GM19023 (cell line): ENCODE results near the gene RMDN3.

Source experiments
- ATAC-seq: cut with Tn5 transposase; IDR thresholded peaks from one replicate; pipeline ENCODE4 v1.9.1; 2021; ENCODE audit warnings: mild to moderate bottlenecking, moderate library complexity; ENCODE audit not compliant: unreplicated experiment

The RMDN3 gene

DNA sequence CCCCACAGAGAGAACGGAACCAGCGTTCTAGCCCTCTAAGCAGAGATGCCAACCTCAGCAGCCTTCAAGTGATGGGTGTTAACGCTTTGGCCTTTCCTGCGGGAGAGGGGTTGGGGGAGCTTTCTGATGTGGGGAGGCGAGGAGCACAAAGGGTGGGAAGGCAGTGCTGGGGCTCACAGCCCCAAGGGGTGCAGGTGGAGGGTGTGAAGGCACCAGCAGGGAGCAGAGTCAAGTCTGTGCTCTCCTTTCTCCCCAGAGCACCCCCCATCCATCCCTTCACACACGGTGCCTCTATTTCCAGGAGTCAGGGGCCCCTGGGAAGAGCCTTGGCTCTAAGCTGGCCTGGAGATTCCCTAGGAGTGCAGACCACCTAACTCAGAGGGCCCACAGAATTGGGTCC lies 18.8 kb upstream of the RMDN3 start:
- no peak for ATAC-seq

- ATAC-seq: no peak
Measured at GRCh38 chr15:40773496-40773895, 18.4 kb upstream of the RMDN3 start.

DNA sequence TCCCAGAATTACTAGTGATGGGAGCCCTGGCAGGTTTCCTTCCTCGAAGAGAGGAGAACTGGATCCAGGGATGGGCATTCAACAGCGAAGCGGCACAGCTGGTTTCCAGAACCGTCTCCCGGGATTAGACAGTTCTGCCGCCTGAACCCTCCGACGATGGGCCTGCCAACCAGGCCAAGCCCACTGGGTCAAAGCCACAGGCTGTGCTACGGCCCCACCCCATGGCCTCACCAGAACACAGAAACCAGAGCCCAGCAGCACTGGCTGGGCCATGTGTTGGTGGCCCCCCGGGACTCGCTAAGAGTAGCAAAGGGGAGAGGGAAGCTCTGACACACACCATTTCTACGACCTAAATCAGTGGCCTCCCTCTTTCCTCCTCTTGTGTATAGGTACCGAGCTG lies 17.0 kb upstream of the RMDN3 start:
- no peak for ATAC-seq

GRCh38 chr15:40771242-40771641 lies 16.2 kb upstream of the RMDN3 start:
- ATAC-seq: no peak

GRCh38 chr15:40770147-40770721 lies 15.2 kb upstream of the RMDN3 start:
- no peak for ATAC-seq

GRCh38 chr15:40769274-40770146 lies 14.5 kb upstream of the RMDN3 start, which contains the start of gene C15orf62:
Gene C15orf62 (plus strand): TSS chr15:40769980. CDS start chr15:40770496, 516 bp downstream.
- ATAC-seq: peak; percentile 47

GRCh38 chr15:40768521-40769273 lies 13.6 kb upstream of the RMDN3 start:
- ATAC-seq: no peak

DNA sequence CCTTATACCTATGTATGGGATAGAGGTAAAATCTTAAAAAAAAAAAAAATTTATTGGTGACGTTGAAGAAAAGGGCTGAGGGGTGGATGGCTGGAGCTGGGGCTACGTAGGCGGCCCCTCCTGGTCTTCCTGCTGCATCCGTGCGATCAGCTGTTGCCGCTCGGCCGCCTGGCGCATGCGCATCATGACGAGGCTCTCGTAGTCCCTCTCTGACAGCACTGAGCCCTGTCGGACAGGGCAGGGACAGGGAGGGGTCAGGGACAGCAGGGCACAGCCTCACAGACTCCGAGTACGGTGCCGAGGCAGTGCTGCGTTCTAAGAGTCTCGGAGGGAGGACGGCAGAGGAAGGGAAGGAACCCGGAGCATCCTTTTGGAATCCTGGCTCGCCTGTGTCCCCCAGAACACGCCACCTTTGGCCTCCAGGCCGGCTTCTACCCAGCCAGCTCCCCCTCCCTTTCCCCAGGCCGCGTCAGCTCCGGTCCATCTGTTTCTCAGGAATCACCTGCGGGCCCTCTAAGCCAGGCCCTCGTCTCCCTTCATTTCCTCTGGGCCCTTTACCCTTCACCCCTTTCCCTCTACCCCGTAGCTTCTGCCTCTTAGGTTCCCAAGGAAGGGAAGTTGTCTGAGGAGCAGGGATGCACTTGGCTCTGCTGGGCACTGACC lies 12.9 kb upstream of the RMDN3 start:
- no peak for ATAC-seq

DNA sequence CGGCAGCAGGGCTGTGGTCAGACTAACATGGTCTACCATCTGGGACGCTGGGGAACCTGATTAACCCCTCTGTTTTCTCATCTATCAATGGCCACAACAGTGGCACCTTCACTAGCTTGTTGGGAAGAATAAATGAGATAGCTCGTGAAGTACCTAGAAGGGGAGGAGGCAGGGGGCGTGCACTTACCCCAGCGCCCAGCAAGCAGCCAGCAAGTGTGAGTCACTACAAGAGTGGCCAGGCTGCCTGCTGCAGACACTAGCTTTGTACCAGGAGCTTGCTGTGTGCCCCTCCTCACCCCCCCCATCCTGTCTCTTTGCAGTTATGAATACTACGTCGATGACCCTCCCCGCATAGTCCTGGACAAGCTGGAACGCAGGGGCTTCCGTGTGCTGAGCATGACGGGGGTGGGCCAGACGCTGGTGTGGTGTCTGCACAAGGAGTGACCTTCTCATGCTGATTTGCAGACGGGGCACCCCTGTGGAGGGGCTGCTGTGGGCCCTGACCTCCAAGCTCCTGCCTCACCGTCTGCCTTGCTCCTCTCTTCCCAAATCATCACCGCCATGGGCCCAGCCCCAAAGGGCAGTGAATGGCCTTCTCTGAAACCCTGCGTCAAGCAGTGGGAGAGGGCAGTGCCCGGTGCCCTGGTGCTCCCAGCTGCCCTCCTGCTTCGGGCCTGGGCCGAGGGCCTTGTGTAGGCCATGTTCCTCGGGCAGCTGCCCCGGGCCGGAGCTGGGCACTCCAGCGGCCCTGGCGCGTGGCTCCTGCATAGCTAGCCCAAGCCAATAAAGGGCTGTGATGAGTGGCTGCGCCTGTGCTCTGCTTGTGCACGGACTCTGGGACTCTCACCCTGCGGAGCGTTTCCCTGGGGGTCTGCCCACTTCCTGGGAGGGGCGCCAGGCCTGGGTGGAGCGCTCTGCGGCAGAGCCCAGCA lies 12.1 kb upstream of the RMDN3 start:
- ATAC-seq: no peak

GRCh38 chr15:40766194-40766815 lies 11.3 kb upstream of the RMDN3 start:
- no peak for ATAC-seq

DNA sequence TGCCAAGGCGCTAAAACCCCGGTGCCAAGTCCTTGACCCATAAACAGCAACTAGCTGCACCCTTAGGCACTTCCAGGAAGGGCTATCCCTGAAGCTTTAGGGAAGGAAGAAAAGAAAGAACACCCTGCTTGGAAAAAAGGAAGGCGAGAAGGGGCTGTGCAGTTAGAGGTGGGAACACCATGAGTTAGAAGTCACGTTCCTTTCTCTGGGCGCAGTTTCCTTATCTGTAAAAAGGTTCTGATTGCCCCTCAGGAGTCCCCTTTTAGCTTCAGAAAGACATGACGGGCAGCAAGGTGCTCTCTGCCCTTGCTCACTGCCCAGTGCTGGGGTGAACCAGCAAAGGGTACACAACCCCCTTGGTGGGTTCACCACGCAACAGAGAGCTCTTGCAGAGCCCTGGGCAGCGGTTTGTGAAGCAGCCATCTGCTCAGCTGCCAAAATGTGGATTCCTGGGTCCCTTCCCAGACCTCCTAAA lies 9.6 kb upstream of the RMDN3 start:
- ATAC-seq: no peak

DNA sequence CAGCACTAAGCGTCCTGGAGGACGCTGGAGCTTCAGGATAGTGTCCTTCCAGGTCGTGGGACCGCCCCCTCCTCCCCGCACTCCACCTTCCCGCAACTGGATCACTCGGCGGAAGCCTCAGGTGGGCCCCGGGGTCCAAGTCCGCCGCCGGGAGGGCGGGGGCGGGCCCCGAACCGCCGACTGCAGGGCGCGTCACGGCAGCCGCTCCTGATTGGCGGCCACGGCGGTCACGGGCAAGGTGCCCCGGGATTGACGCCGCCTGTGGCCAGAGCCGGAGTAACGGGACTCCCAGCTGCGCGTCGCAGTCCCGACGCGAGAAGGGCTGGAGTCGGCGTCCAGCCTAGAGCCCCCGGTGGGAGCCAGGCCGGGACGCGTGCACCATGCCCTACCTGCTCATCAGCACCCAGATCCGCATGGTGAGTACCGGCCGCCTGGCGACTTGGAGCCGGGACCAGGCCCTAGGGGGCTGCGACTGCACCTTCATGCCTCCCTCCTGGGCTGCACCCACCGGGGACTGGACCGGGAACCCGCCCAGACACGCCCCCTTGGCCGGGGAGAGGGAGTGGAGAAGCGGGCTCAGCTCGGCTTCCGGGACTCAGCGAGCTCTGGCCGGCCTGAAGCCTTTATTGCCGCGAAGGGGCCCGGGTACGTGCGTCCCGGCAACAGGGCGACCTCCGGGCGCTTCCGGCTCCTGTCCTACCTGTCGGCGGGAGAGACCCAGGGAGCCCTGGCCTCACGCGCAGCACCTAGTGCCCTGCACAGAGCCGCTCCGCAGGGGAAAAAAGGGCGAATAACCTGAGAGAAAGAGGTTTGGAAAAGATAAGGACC lies 9.0 kb upstream of the RMDN3 start, which contains the start of gene GCHFR:
Gene GCHFR (plus strand): TSS at position 268 of the 828 bp plus-strand sequence. CDS start 113 bp downstream, at position 381.
- ATAC-seq: peak; percentile 49

GRCh38 chr15:40762919-40763800 lies 8.1 kb upstream of the RMDN3 start:
- no peak for ATAC-seq

DNA sequence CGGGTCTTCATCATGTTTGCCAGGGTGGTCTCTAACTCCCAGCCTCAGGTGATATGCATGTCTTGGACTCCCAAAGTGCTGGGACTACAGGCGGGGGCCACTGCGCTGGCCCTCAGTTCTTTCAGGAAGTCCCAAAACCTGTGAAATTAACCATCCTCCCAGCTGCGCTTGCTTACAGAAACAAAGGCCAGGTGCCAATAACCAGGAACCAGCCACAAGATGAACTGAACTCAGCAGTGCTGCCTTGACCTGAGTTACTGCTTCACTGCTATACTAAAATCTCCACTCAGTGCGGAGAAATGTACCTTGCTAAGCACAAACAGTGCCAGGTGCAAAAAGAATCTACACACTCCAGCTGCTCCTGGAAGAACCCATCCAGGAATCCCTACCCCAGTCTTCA lies 4.9 kb upstream of the RMDN3 start:
- no peak for ATAC-seq

DNA sequence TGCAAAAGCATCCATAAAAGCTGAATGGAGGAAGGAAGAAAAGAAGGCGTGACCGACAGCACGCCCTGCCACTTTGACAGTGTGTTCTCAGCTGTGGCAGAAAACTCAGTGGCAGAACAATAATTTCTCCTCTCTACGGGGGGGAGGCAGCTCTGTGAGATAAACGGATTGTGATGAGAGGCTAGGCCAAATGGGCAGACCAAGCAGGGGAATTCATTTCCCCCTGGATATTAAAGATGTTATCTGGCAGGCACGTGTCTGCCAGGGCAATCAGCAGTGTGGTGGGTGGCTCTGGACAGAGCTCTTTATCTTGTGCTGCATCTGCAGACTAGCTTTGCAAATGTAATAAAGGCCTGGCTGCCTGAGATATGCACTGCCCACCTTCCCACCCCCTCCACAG lies 1.9 kb upstream of the RMDN3 start:
- no peak for ATAC-seq

DNA sequence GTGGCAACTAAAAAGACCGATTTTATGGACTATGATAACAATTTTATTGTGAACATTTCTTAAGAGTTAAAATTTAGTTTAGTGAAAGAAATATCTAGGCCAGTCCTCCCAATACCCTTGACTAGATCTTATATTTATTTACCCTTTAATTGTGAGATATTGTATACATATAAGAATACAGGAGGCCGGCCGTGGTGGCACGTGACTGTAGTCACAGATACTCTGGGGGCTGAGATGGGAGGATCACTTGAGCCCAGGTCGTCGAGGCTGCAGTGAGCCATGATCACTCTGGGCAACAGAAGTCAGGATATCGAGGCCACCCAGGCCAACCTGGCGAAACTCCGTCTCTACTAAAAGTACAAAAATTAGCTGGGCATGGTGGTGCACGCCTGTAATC lies 756 bp upstream of the RMDN3 start:
- ATAC-seq: no peak

GRCh38 chr15:40754574-40754882 lies 526 bp downstream of the RMDN3 start:
- ATAC-seq: peak; percentile 15

DNA sequence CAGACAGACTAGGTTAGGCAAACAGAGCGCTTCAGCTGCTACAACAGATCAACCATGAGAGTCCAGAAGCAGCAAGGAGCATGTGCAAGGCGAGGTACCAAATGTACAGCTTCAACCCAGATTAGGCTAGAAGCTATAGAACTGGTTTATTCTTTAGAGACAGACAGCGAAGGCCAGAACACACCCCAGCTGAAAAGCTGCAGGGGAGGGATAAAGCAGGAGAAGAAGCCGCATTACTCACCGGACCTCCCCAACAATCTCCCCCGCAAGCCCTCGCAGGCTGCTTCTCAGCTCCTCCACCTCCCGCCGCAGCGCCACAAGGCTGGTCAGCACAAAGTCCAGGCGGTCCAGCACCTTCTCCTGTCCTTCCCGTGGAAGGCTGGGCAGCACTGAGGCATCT lies 3.3 kb downstream of the RMDN3 start:
- no peak for ATAC-seq
